OCI-LY1 (cell line): Measurements from ENCODE around the gene DPM3.

Experiments
- H2AFZ ChIP-seq: fragments of 200-600 bp; sonication (generic), shearing (Covaris generic); 2 replicates; pipeline ENCODE4 v1.6.0; 2014; ENCODE audit warnings: antibody characterized with exemption, mild to moderate bottlenecking, low read length
- H3F3A ChIP-seq: fragments of 200-600 bp; sonication (generic), shearing (Covaris generic); 2 replicates; pipeline ENCODE4 v1.6.0; 2014; ENCODE audit warnings: mild to moderate bottlenecking, antibody characterized with exemption, low read length, moderate library complexity; ENCODE audit not compliant: insufficient read depth
- H3K27ac ChIP-seq: fragments of 200-600 bp; sonication (generic); 2 replicates; pipeline ENCODE4 v1.5.1; 2014; ENCODE audit warnings: low read length, mixed run types, mild to moderate bottlenecking, low read depth; ENCODE audit not compliant: poor library complexity, severe bottlenecking
- H3K27me3 ChIP-seq: fragments of 200-600 bp; sonication (generic); 2 replicates; pipeline ENCODE4 v1.6.0; 2014; ENCODE audit warnings: antibody characterized with exemption, mild to moderate bottlenecking, low read length, moderate library complexity; ENCODE audit not compliant: insufficient read depth
- H3K36me3 ChIP-seq: fragments of 200-600 bp; sonication (generic); 2 replicates; pipeline ENCODE4 v1.6.1; 2014; ENCODE audit warnings: mild to moderate bottlenecking, antibody characterized with exemption, low read length, moderate library complexity, mixed read lengths; ENCODE audit not compliant: insufficient read depth
- H3K4me1 ChIP-seq: fragments of 200-600 bp; sonication (generic); 2 replicates; pipeline ENCODE4 v1.5.1; 2014; ENCODE audit warnings: mild to moderate bottlenecking, low read length, moderate library complexity; ENCODE audit not compliant: insufficient read depth, severe bottlenecking
- H3K4me2 ChIP-seq: fragments of 200-600 bp; sonication (generic), shearing (Covaris generic); 2 replicates; pipeline ENCODE4 v1.6.1; 2014; ENCODE audit warnings: low read length
- H3K4me3 ChIP-seq: fragments of 200-600 bp; sonication (generic); 2 replicates; pipeline ENCODE4 v1.5.1; 2014; ENCODE audit warnings: low read length, low read depth, mild to moderate bottlenecking, mixed read lengths; ENCODE audit not compliant: poor library complexity, severe bottlenecking
- H3K79me2 ChIP-seq: fragments of 200-600 bp; shearing (Covaris generic); 2 replicates; pipeline ENCODE4 v1.6.1; 2016; ENCODE audit warnings: mixed run types, low read length, mixed read lengths; ENCODE audit not compliant: insufficient read depth
- H3K9ac ChIP-seq: fragments of 200-600 bp; sonication (generic), shearing (Covaris generic); 2 replicates; pipeline ENCODE4 v1.6.1; 2014; ENCODE audit warnings: mild to moderate bottlenecking, low read length, mixed read lengths
- H3K9me2 ChIP-seq: fragments of 200-600 bp; sonication (generic), shearing (Covaris generic); 2 replicates; pipeline ENCODE4 v1.6.1; 2014; ENCODE audit warnings: low read depth, mild to moderate bottlenecking, low read length, mixed read lengths
- H3K9me3 ChIP-seq: fragments of 200-600 bp; shearing (Covaris generic); 2 replicates; pipeline ENCODE4 v1.6.1; 2014; ENCODE audit warnings: low read length, mixed read lengths
- H4K20me1 ChIP-seq: fragments of 200-600 bp; sonication (generic), shearing (Covaris generic); 2 replicates; pipeline ENCODE4 v1.6.0; 2016; ENCODE audit warnings: mild to moderate bottlenecking, low read length; ENCODE audit not compliant: insufficient read depth
- EZH2 ChIP-seq: fragments of 200-600 bp; sonication (generic), shearing (Covaris generic); IDR thresholded peaks from 2 replicates; pipeline ENCODE4 v1.8.0; 2017; ENCODE audit warnings: borderline replicate concordance, mixed run types, mild to moderate bottlenecking, antibody characterized with exemption, low read length, moderate library complexity, mixed read lengths
- TF ChIP-seq, protein P1 (sequence below): fragments of 200-600 bp; sonication (generic), shearing (Covaris generic); IDR thresholded peaks from 2 replicates; pipeline ENCODE4 v1.5.1; 2017; ENCODE audit warnings: mild to moderate bottlenecking, antibody characterized with exemption, low read length, moderate library complexity, mixed read lengths

Gene DPM3

DNA sequence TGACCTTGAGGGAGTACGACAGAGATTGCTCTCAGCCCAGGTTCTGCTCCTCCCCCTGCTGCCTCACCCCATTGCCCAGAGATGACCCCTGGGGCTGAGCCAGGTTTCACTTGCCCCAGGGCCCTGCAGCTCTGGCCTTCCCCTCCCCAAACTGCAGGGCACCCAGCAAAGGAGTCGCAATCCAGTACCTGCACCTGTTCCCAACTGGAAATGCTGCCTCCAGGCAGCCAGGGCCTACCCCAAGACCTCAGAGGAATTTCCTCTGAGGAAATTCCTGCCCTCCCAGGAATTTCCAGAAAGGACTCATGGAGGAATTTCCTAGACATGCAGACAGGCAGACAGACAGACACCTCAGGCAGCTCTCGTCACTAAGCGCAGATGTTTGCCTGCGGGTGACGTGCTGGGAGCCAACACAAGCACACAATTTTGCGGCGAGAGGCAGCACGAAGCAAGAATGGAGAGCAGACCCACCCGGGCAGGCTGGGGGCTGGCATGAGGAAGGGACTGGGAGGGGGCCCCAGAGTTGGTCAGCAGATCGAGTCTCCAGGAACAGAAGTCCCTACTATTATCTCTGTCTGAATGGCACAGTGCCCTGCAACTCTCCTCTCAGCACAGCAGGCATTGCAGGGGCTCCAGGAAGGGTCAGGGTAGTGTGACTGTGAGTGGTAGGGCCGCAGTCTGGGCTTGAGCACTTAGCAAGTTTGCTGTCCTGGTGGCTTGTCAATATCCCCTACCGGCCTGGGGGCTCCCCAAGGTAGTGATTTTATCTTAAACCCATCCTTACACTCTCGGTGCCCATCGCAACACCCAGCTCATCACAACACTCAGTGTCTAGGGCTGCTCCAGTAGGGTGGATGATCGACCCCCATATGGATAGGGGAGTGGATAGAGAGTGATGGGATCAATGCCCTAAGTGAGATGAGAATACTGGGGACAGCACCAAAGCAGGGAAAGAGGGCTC, 15.5 kb downstream of the DPM3 start:
- H3K36me3 ChIP-seq = no peaks in the 10 kb centered on the region
- no peaks in the 10 kb centered on the region for H3F3A ChIP-seq
- H3K9me2 ChIP-seq = no peaks in the 10 kb centered on the region
- no peaks in the 10 kb centered on the region for H4K20me1 ChIP-seq
- no peak overlapping the region for H3K9ac ChIP-seq
- TF ChIP-seq, protein P1, sequence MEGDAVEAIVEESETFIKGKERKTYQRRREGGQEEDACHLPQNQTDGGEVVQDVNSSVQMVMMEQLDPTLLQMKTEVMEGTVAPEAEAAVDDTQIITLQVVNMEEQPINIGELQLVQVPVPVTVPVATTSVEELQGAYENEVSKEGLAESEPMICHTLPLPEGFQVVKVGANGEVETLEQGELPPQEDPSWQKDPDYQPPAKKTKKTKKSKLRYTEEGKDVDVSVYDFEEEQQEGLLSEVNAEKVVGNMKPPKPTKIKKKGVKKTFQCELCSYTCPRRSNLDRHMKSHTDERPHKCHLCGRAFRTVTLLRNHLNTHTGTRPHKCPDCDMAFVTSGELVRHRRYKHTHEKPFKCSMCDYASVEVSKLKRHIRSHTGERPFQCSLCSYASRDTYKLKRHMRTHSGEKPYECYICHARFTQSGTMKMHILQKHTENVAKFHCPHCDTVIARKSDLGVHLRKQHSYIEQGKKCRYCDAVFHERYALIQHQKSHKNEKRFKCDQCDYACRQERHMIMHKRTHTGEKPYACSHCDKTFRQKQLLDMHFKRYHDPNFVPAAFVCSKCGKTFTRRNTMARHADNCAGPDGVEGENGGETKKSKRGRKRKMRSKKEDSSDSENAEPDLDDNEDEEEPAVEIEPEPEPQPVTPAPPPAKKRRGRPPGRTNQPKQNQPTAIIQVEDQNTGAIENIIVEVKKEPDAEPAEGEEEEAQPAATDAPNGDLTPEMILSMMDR = no peak
- no peak for TF ChIP-seq EZH2
- no peaks in the 10 kb centered on the region for H3K9me3 ChIP-seq
- H3K27me3 ChIP-seq = 0 out of 2 replicates have a peak, but pooled peaks cover 8% of the 10 kb centered on the region
- H3K27ac ChIP-seq = no peak overlapping the region
- no peak overlapping the region for H3K4me3 ChIP-seq
- H2AFZ ChIP-seq = no peak overlapping the region
- peaks cover 16% of the 10 kb centered on the region for H3K4me1 ChIP-seq
- H3K79me2 ChIP-seq = no peaks in the 10 kb centered on the region
- H3K4me2 ChIP-seq = no peak overlapping the region

DNA sequence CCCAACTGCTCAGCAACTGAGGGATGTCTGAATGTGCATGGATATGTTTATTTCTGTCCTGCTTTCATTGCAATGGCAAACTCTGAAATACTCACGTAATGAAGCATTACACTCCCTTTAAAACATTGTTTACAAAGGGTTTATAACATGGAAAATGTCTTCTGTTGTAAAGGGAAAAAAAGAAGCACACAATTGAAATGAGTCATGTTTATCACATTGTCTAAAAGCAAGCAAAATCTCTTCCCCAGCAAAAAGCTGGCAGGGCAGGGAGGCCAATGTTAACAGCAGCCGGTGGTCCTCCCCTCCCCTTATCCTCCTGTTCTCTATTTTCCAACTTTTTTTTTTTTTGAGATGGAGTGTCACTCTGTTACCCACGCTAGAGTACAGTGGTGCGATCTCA, 16.5 kb downstream of the DPM3 start:
- Histone ChIP-seq H3K27me3 (peaks cover 11% of the 10 kb centered on the region; the same call in 1 of the 2 replicates), H3F3A (no peaks in the 10 kb centered on the region), H3K9me3 (no peaks in the 10 kb centered on the region), H3K4me1 (peaks cover 16% of the 10 kb centered on the region), H4K20me1 (no peaks in the 10 kb centered on the region), H3K79me2 (no peaks in the 10 kb centered on the region), H3K9me2 (no peaks in the 10 kb centered on the region), H3K9ac (no peak overlapping the region), H3K4me2 (no peak overlapping the region), H2AFZ (no peak overlapping the region), H3K36me3 (no peaks in the 10 kb centered on the region), H3K4me3 (no peak overlapping the region), H3K27ac (no peak overlapping the region)
- TF ChIP-seq EZH2 = no peak
- TF ChIP-seq, protein P1 = no peak

DNA sequence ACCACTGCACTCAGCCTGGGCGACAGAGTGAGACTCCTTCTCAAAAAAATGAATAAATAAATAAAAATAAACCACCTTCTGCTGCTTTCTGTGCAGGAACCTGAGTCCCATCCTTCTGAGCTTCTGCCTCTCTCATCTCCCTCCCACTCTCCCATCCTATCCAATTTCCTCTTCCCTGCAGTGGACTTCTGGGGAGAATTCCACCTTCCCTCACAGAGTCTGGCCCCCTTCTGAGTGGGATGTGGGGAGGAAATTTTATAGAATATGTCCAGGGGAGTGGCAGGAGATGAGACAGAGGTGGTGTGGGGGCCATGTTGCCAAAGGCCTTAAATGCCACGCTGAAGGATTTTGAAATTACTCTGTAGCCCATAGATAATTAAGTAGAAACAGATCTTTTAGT, 18.0 kb downstream of the DPM3 start:
- TF ChIP-seq EZH2 = no peak
- TF ChIP-seq, protein P1 = no peak
- Histone ChIP-seq H3K79me2 (no peaks in the 10 kb centered on the region), H3K9me3 (no peaks in the 10 kb centered on the region), H3K9me2 (no peaks in the 10 kb centered on the region), H3K36me3 (no peaks in the 10 kb centered on the region), H3K27ac (no peak overlapping the region), H3F3A (no peaks in the 10 kb centered on the region), H3K9ac (no peak overlapping the region), H3K4me1 (peaks cover 8% of the 10 kb centered on the region), H3K4me3 (no peak overlapping the region), H4K20me1 (no peaks in the 10 kb centered on the region), H3K27me3 (peaks cover 13% of the 10 kb centered on the region; the same call in 1 of the 2 replicates), H3K4me2 (no peak overlapping the region), H2AFZ (no peak overlapping the region)
